Superior temporal gyrus (tissue), 1 donor: ENCODE measurements around the gene ALDOC.

Experiments
- DNase-seq: peaks from one replicate; pipeline ENCODE4 v3.0.0-alpha.2; 2016; ENCODE audit errors: extremely low spot score

The ALDOC gene

GRCh38 chr17:28532050-28532960, 44.4 kb downstream of the ALDOC start:
- DNase-seq: no peak

DNA sequence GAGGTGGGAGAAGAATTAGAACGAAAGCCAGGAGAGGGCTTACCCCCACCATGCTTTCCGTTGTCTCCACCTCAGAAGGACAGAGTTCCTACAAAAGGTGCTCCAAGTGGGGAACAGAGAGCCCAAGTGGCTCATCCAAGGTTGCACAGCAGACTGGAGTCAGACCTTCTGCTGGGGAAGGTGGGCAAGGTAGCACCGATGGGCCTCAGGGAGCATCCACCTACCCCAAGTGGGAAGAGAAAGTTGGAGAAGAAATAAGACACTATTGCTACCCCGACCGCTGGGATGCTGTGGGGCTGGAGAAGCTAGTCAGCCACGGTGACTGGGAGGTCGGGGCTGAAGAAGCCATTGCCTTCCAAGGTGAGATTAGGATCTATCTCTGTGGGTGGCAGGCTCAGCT, 45.8 kb downstream of the ALDOC start:
- no peak for DNase-seq

DNA sequence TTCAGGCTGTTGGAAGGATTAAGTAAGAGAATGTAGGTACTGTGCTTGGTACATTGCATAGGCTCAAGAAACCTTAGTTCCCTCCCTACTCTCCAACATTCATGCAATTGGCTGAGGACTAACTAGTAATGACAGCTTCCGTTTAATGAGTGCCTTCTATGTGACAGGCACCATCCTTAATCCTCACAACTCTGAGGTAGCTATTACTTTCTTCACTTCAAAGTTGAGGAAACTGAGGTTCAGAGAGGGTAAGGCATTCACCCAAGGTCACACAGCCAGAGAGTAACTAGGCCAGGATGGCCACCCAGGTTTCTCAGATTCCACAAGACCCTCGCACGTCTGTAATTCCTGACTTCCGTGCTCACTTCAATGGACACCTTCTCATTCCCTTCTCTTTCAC, 46.4 kb downstream of the ALDOC start:
- DNase-seq: no peak

DNA sequence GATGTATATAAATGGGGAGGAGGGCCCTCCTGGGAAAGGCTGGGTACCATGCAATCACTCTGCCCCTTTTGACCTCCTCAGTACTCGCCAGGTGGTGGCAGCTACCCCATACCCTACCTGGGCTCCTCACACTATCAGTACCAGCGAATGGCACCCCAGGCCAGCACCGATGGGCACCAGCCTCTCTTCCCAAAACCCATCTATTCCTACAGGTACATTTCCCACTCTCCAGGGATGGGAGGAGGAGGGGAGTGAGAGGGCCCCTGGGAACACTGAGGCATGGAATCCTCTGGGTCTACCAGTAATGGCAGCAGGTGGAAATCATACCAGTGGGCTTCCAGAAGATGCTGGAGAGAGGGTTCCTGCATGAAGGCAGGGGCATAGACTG, 47.7 kb downstream of the ALDOC start:
- no peak for DNase-seq

DNA sequence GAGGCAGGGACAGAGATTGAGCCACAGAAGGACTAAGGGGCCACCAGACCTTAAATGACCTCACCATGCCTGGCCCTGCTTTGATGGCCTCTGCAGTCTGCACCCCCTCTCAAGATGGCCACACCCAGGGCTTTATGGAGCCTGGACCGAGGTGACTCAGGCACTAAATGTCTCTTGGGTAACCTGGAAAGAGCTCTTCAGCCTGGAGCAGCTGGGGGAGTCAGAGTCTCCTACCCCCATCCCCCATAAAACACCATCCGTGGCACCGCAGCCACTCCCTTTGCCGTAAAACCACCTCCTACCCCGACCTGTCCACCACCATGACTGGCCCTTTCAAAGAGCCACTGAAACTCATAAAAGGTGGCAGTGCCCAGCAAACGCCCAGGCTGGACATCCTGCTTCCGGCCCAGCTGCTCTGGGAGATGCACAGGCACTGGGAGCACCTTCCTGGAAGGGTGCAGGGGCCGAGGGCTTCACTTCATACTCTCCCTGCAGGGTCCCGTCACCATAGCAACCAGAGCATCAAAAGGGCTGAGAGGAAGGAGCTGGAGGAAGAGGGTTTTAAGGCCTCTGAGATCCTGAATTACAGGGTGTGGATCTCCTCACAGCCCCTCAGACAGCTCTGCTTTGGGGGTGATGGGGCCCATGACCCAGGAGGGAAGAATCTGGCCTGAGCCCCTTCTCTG, 48.2 kb downstream of the ALDOC start:
- DNase-seq: no peak

- no peak for DNase-seq
These were observed 48.8 kb downstream of the ALDOC start for GRCh38 chr17:28527859-28528258.

GRCh38 chr17:28527181-28527681, 49.5 kb downstream of the ALDOC start:
- no peak for DNase-seq

DNA sequence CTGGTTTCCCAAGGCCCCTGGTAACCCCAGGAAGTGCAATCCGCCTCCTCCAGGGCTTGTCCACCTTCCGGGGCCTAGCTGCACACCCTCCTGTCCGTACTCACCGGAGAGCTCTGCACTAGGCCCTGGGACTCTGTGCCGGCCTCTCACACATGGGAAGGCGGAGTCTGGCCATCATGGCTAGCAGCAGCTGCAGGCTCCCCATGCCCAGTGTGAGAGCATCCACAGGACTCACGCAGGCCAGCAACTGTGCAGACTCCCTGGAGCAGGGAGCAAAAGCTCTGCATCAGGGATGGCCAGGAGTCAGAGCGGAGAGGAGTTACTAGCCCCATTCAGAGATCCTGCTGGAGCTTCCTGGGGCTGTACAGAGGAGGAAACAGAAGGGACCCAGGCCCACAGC, 50.3 kb downstream of the ALDOC start:
- no peak for DNase-seq

- DNase-seq: no peak
These were observed 51.9 kb downstream of the ALDOC start for GRCh38 chr17:28524476-28525424.

- no peak for DNase-seq
These were observed 52.8 kb downstream of the ALDOC start for GRCh38 chr17:28523876-28524275.

DNA sequence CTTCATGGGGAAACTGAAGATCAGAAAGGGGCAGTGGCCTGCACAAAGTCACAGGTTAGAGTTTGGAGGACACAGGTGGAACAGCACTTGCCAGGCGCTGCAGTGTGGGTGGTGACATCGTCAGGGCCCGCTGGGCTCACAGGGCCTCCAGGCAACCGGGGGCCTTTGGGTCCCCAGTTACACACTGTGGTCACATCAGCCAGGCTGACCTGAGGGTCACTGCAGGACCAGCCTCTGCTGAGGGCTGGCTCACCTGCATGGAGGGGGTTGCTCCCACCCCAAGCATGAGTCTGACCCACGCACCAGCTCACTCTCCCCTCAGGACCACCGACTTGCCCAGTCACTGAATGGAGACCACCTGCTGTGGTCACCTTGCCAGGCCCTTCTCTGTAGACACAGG, 53.5 kb downstream of the ALDOC start:
- no peak for DNase-seq
